Superior temporal gyrus (tissue), 1 donor: ENCODE results near the gene HNRNPA3.
"Not testable (repeated sequence)": the region's sequence is repeated elsewhere in the genome, so short reads cannot be mapped to it uniquely, and the experiment has no call there.

Experiments used
- DNase-seq: peaks from one replicate; pipeline ENCODE4 v3.0.0-alpha.2; 2016; ENCODE audit errors: extremely low spot score

HNRNPA3 gene

GRCh38 chr2:177232098-177232704, 19.6 kb downstream of the HNRNPA3 start:
- peak; percentile 11 for DNase-seq

- DNase-seq: no peak
Measured at GRCh38 chr2:177234267-177234666, 21.7 kb downstream of the HNRNPA3 start.

- no peak for DNase-seq
Measured at GRCh38 chr2:177235855-177236437, 23.4 kb downstream of the HNRNPA3 start.

GRCh38 chr2:177237932-177238331, 25.3 kb downstream of the HNRNPA3 start:
- no peak for DNase-seq

- DNase-seq: no peak
Measured at GRCh38 chr2:177239053-177239452, 26.5 kb downstream of the HNRNPA3 start.

GRCh38 chr2:177239932-177240630, 27.5 kb downstream of the HNRNPA3 start:
- peak; percentile 78 for DNase-seq

- no peak for DNase-seq
Measured at GRCh38 chr2:177241711-177242120, 29.1 kb downstream of the HNRNPA3 start.

- no peak for DNase-seq
Measured at GRCh38 chr2:177242121-177242987, 29.8 kb downstream of the HNRNPA3 start.

- DNase-seq: no peak
Measured at GRCh38 chr2:177243073-177243472, 30.5 kb downstream of the HNRNPA3 start.

GRCh38 chr2:177243476-177243875, 30.9 kb downstream of the HNRNPA3 start:
- no peak for DNase-seq

- no peak for DNase-seq
Measured at GRCh38 chr2:177244244-177244771, 31.7 kb downstream of the HNRNPA3 start.

- DNase-seq: no peak
Measured at GRCh38 chr2:177245010-177245422, 32.4 kb downstream of the HNRNPA3 start.

GRCh38 chr2:177246000-177246399, 33.4 kb downstream of the HNRNPA3 start:
- DNase-seq: no peak

- not testable (repeated sequence) for DNase-seq
Measured at GRCh38 chr2:177246523-177247030, 34.0 kb downstream of the HNRNPA3 start.

- DNase-seq: no peak
Measured at GRCh38 chr2:177247693-177248262, 35.2 kb downstream of the HNRNPA3 start.

GRCh38 chr2:177249038-177249437, 36.4 kb downstream of the HNRNPA3 start:
- DNase-seq: no peak

GRCh38 chr2:177250461-177250860, 37.9 kb downstream of the HNRNPA3 start:
- DNase-seq: no peak

GRCh38 chr2:177251165-177251542, 38.6 kb downstream of the HNRNPA3 start:
- DNase-seq: no peak

- no peak for DNase-seq
Measured at GRCh38 chr2:177252808-177253531, 40.4 kb downstream of the HNRNPA3 start.

GRCh38 chr2:177253704-177254103, 41.1 kb downstream of the HNRNPA3 start:
- DNase-seq: no peak
